Measurements from ENCODE around the gene RBM17.
A peak's percentile ranks its signal among the peaks of the same experiment; 100 is the strongest.
"Not testable (repeated sequence)": the region's sequence is repeated elsewhere in the genome, so short reads cannot be mapped to it uniquely, and the experiment has no call there.

Gene RBM17

DNA sequence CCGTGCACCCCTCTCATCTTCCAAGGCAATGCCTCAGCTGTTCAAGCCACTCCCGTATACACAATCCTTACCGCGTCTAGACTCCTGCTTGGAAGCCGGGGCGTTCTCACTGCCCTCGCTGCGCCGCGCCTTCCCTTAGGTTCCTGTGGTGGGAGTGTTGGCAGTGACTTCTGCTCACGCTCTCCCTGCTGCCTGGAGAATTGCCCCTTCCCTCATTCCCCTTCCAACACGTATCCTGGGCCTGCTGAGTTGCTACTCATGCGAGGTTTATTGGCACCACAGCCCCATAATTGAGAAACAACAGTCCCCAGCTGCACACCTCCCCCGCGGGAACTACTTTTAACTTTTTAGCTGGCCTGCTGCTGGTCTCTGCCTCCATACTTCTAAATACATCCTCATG, 31.9 kb downstream of the RBM17 start:
- Histone ChIP-seq H3K4me1 (ENCODE audit: control insufficient read depth in 5 of 5, insufficient read depth in 5 of 5, low read length in 5 of 5) (peaks cover 2 to 21% (median 20%) of the 10 kb centered on the region in 5 donors), H3K9me3 (ENCODE audit: control insufficient read depth in 5 of 5, low read length in 5 of 5) (no peaks in the 10 kb centered on the region), H3K36me3 (ENCODE audit: control insufficient read depth in 5 of 5, insufficient read depth in 5 of 5, low read length in 5 of 5) (peaks cover 5 to 12% (median 12%) of the 10 kb centered on the region in 5 donors), H3K4me3 (ENCODE audit: low read depth in 1 of 5, low read length in 5 of 5) (peak overlapping the region in 1 of 5 donors; percentile 9), H3K9ac (ENCODE audit: low read length in 5 of 5) (peak overlapping the region in 1 of 5 donors; percentile 16), H3K27me3 (ENCODE audit: control insufficient read depth in 5 of 5, insufficient read depth in 4 of 5, low read length in 5 of 5) (no peaks in the 10 kb centered on the region), H3K27ac (ENCODE audit: low read depth, low read length) (no peak overlapping the region)

- H3K4me3 ChIP-seq (ENCODE audit: low read depth in 1 of 5, low read length in 5 of 5), result peak overlapping the region in 1 of 5 donors; percentile 9
- H3K9me3 ChIP-seq (ENCODE audit: control insufficient read depth in 5 of 5, low read length in 5 of 5), result no peaks in the 10 kb centered on the region
- no peaks in the 10 kb centered on the region for H3K27me3 ChIP-seq (ENCODE audit: control insufficient read depth in 5 of 5, insufficient read depth in 4 of 5, low read length in 5 of 5)
- peaks cover 2 to 21% (median 20%) of the 10 kb centered on the region in 5 donors for H3K4me1 ChIP-seq (ENCODE audit: control insufficient read depth in 5 of 5, insufficient read depth in 5 of 5, low read length in 5 of 5)
- H3K9ac ChIP-seq (ENCODE audit: low read length in 5 of 5), result no peak overlapping the region
- peaks cover 3 to 12% (median 9%) of the 10 kb centered on the region in 5 donors for H3K36me3 ChIP-seq (ENCODE audit: control insufficient read depth in 5 of 5, insufficient read depth in 5 of 5, low read length in 5 of 5)
- no peak overlapping the region for H3K27ac ChIP-seq (ENCODE audit: low read depth, low read length)
Measured at GRCh38 chr10:6121146-6121545, 32.3 kb downstream of the RBM17 start.

- Histone ChIP-seq H3K27me3 (ENCODE audit: control insufficient read depth in 5 of 5, insufficient read depth in 4 of 5, low read length in 5 of 5) (no peaks in the 10 kb centered on the region), H3K4me3 (ENCODE audit: low read depth in 1 of 5, low read length in 5 of 5) (no peak overlapping the region), H3K36me3 (ENCODE audit: control insufficient read depth in 5 of 5, insufficient read depth in 5 of 5, low read length in 5 of 5) (no peaks in the 10 kb centered on the region), H3K9me3 (ENCODE audit: control insufficient read depth in 5 of 5, low read length in 5 of 5) (no peaks in the 10 kb centered on the region), H3K9ac (ENCODE audit: low read length in 5 of 5) (no peak overlapping the region), H3K4me1 (ENCODE audit: control insufficient read depth in 5 of 5, insufficient read depth in 5 of 5, low read length in 5 of 5) (peaks cover 2 to 28% (median 23%) of the 10 kb centered on the region in 5 donors), H3K27ac (ENCODE audit: low read depth, low read length) (no peak overlapping the region)
Measured at GRCh38 chr10:6123532-6123931, 34.7 kb downstream of the RBM17 start.

GRCh38 chr10:6124666-6125065, 35.8 kb downstream of the RBM17 start:
- peak overlapping the region in 1 of 5 donors; percentile 32 for H3K4me3 ChIP-seq (ENCODE audit: low read depth in 1 of 5, low read length in 5 of 5)
- no peaks in the 10 kb centered on the region for H3K9me3 ChIP-seq (ENCODE audit: control insufficient read depth in 5 of 5, low read length in 5 of 5)
- peaks cover 2 to 39% (median 32%) of the 10 kb centered on the region in 5 donors for H3K4me1 ChIP-seq (ENCODE audit: control insufficient read depth in 5 of 5, insufficient read depth in 5 of 5, low read length in 5 of 5)
- H3K27ac ChIP-seq (ENCODE audit: low read depth, low read length), result no peak overlapping the region
- no peak overlapping the region for H3K9ac ChIP-seq (ENCODE audit: low read length in 5 of 5)
- H3K36me3 ChIP-seq (ENCODE audit: control insufficient read depth in 5 of 5, insufficient read depth in 5 of 5, low read length in 5 of 5), result no peaks in the 10 kb centered on the region
- no peaks in the 10 kb centered on the region for H3K27me3 ChIP-seq (ENCODE audit: control insufficient read depth in 5 of 5, insufficient read depth in 4 of 5, low read length in 5 of 5)

DNA sequence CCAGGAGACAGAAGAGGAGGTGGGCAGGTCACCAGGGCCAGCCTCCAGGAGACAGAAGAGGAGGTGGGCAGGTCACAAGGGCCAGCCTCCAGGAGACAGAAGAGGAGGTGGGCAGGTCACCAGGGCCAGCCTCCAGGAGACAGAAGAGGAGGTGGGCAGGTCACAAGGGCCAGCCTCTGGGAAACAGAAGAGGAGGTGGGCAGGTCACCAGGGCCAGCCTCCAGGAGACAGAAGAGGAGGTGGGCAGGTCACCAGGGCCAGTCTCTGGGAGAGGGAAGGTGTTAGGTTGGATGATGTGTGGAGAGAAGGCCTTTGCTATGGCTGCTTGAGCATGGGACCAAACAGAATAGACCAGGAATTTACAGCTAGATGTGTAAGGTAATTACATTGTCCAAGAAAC, 38.6 kb downstream of the RBM17 start:
- H3K27me3 ChIP-seq (ENCODE audit: control insufficient read depth in 5 of 5, insufficient read depth in 4 of 5, low read length in 5 of 5); H3K9me3 ChIP-seq (ENCODE audit: control insufficient read depth in 5 of 5, low read length in 5 of 5); H3K9ac ChIP-seq (ENCODE audit: low read length in 5 of 5); H3K36me3 ChIP-seq (ENCODE audit: control insufficient read depth in 5 of 5, insufficient read depth in 5 of 5, low read length in 5 of 5); H3K27ac ChIP-seq (ENCODE audit: low read depth, low read length); H3K4me3 ChIP-seq (ENCODE audit: low read depth in 1 of 5, low read length in 5 of 5): not testable (repeated sequence)
- H3K4me1 ChIP-seq (ENCODE audit: control insufficient read depth in 5 of 5, insufficient read depth in 5 of 5, low read length in 5 of 5), result peaks cover 0 to 36% (median 25%) of the 10 kb centered on the region in 5 donors

GRCh38 chr10:6128087-6128486, 39.3 kb downstream of the RBM17 start:
- H3K9ac ChIP-seq (ENCODE audit: low read length in 5 of 5), result no peak overlapping the region

GRCh38 chr10:6128591-6129251, 39.9 kb downstream of the RBM17 start:
- Histone ChIP-seq H3K4me3 (ENCODE audit: low read depth in 1 of 5, low read length in 5 of 5) (peak overlapping the region in 4 of 5 donors; percentile 2 to 30 (median 17)), H3K27me3 (ENCODE audit: control insufficient read depth in 5 of 5, insufficient read depth in 4 of 5, low read length in 5 of 5) (no peaks in the 10 kb centered on the region), H3K9ac (ENCODE audit: low read length in 5 of 5) (no peak overlapping the region), H3K36me3 (ENCODE audit: control insufficient read depth in 5 of 5, insufficient read depth in 5 of 5, low read length in 5 of 5) (no peaks in the 10 kb centered on the region), H3K4me1 (ENCODE audit: control insufficient read depth in 5 of 5, insufficient read depth in 5 of 5, low read length in 5 of 5) (peaks cover 0 to 36% (median 25%) of the 10 kb centered on the region in 5 donors), H3K9me3 (ENCODE audit: control insufficient read depth in 5 of 5, low read length in 5 of 5) (no peaks in the 10 kb centered on the region), H3K27ac (ENCODE audit: low read depth, low read length) (no peak overlapping the region)

More at GRCh38 chr10:6128087-6128486, 39.3 kb downstream of the RBM17 start:
- Histone ChIP-seq H3K27me3 (ENCODE audit: control insufficient read depth in 5 of 5, insufficient read depth in 4 of 5, low read length in 5 of 5) (no peaks in the 10 kb centered on the region), H3K4me1 (ENCODE audit: control insufficient read depth in 5 of 5, insufficient read depth in 5 of 5, low read length in 5 of 5) (peaks cover 0 to 36% (median 25%) of the 10 kb centered on the region in 5 donors), H3K4me3 (ENCODE audit: low read depth in 1 of 5, low read length in 5 of 5) (no peak overlapping the region), H3K36me3 (ENCODE audit: control insufficient read depth in 5 of 5, insufficient read depth in 5 of 5, low read length in 5 of 5) (no peaks in the 10 kb centered on the region), H3K9me3 (ENCODE audit: control insufficient read depth in 5 of 5, low read length in 5 of 5) (no peaks in the 10 kb centered on the region), H3K27ac (ENCODE audit: low read depth, low read length) (no peak overlapping the region)

- Histone ChIP-seq H3K9ac (ENCODE audit: low read length in 5 of 5) (no peak overlapping the region), H3K9me3 (ENCODE audit: control insufficient read depth in 5 of 5, low read length in 5 of 5) (no peaks in the 10 kb centered on the region), H3K36me3 (ENCODE audit: control insufficient read depth in 5 of 5, insufficient read depth in 5 of 5, low read length in 5 of 5) (no peaks in the 10 kb centered on the region), H3K4me3 (ENCODE audit: low read depth in 1 of 5, low read length in 5 of 5) (no peak overlapping the region), H3K4me1 (ENCODE audit: control insufficient read depth in 5 of 5, insufficient read depth in 5 of 5, low read length in 5 of 5) (peaks cover 0 to 23% (median 16%) of the 10 kb centered on the region in 5 donors), H3K27me3 (ENCODE audit: control insufficient read depth in 5 of 5, insufficient read depth in 4 of 5, low read length in 5 of 5) (no peaks in the 10 kb centered on the region), H3K27ac (ENCODE audit: low read depth, low read length) (no peak overlapping the region)
Measured at GRCh38 chr10:6130848-6131470, 42.1 kb downstream of the RBM17 start.

- H3K4me3 ChIP-seq (ENCODE audit: low read depth in 1 of 5, low read length in 5 of 5), result no peak overlapping the region
- peaks cover 0 to 20% (median 17%) of the 10 kb centered on the region in 5 donors for H3K4me1 ChIP-seq (ENCODE audit: control insufficient read depth in 5 of 5, insufficient read depth in 5 of 5, low read length in 5 of 5)
- H3K9ac ChIP-seq (ENCODE audit: low read length in 5 of 5), result no peak overlapping the region
- H3K27ac ChIP-seq (ENCODE audit: low read depth, low read length), result no peak overlapping the region
- H3K36me3 ChIP-seq (ENCODE audit: control insufficient read depth in 5 of 5, insufficient read depth in 5 of 5, low read length in 5 of 5), result no peaks in the 10 kb centered on the region
- no peaks in the 10 kb centered on the region for H3K9me3 ChIP-seq (ENCODE audit: control insufficient read depth in 5 of 5, low read length in 5 of 5)
- no peaks in the 10 kb centered on the region for H3K27me3 ChIP-seq (ENCODE audit: control insufficient read depth in 5 of 5, insufficient read depth in 4 of 5, low read length in 5 of 5)
Measured at GRCh38 chr10:6133331-6134098, 44.7 kb downstream of the RBM17 start.

Measured in subcutaneous abdominal adipose tissue (tissue), 5 donors.